Tibial nerve (tissue), 3 donors: ENCODE results near the gene TMEM38B.

ENCODE experiments used
- CTCF ChIP-seq, 5 experiments: fragments of 200-600 bp in 3 of 5; fragments of 450-650 bp in 2 of 5; sonication (generic) in 3 of 5; IDR thresholded peaks; one replicate each; pipeline ENCODE4 v1.5.1; 2016 to 2019; ENCODE audit warnings: antibody characterized with exemption in 5 of 5, mild to moderate bottlenecking in 3 of 5, moderate library complexity in 2 of 5
- POLR2A ChIP-seq, 2 donors: fragments of 450-650 bp; IDR thresholded peaks; one replicate each; pipeline ENCODE4 v1.6.1; 2017; ENCODE audit warnings: antibody characterized with exemption in 2 of 2, mild to moderate bottlenecking in 2 of 2, moderate library complexity in 2 of 2

GRCh38 chr9:105661011-105661410 is 33.3 kb upstream of the TMEM38B start:
- TF ChIP-seq CTCF (IDR thresholded peaks at IDR 0.05), result no peak
- TF ChIP-seq POLR2A (IDR thresholded peaks at IDR 0.05), result no peak
